GM19099 (cell line): ENCODE measurements around the gene CCDC142.
A peak's percentile ranks its signal among the peaks of the same experiment; 100 is the strongest.

Source experiments
- POLR2A ChIP-seq: IDR thresholded peaks from 3 replicates; pipeline ENCODE4 v1.6.1; 2011; ENCODE audit warnings: low read depth; ENCODE audit not compliant: insufficient read length; ENCODE audit errors: extremely low read depth

Gene CCDC142

GRCh38 chr2:74505448-74506246 is 22.8 kb upstream of the CCDC142 start:
- no peak for TF ChIP-seq POLR2A

DNA sequence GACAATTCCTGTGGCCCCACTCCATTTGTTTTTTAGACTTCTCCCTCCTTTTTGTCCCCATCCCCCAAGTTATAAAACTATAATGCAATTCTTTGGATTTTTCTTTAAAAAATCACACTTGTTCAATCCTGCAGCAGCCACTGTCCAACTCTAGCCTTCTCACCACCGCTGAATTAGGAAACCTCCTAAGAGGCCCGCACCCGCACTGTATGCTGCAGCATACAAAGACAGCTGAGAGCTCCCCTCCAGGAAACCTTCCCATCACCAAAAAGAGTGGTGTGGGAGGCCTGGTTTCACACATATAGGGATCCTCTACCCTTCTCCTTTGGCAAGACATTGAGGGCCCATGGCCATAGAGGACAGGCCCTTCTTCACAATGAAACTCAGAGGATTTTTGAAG is 21.8 kb upstream of the CCDC142 start:
- TF ChIP-seq POLR2A, result peak; percentile 15

- no peak for TF ChIP-seq POLR2A
These were observed 21.0 kb upstream of the CCDC142 start for GRCh38 chr2:74503506-74504475.

DNA sequence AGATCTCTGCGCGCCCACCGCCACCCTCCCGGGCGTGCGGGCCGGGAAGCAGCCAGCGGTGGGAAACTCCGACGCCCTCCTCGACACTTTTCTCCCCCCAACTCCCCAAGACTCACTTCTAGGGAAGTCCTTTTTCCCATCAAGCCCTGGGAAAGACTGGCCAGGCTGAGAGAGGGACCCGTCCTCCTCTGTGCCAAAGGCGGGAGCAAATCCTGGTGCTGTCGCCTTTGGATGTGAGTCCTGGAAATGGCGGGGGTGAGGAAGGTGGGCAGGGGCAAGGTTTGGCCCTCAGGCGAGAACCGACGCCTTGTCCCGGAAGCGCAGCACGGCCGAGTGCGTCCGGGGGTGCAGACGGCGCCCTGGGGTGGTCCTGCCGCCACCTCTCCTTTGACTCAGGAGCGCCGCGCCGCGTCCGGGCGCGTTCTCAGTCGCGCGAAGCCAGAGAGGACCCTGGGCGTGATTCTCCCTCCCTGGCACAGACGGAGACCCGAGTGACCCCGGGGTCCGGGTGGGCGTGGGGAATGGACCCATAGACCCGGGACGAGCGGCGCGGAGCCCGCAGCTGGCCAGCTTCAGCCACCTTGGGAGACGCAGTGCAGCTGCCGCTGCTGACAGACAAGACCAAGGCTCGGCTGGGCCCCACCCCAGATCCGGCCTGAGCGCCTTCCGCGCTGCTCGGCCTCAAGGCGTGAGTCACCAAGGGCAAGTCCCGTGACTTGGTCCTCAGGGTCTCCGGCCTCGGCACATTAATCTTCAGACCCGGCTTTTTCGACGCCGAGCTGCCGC is 20.1 kb upstream of the CCDC142 start:
- peak; percentile 88 for TF ChIP-seq POLR2A

DNA sequence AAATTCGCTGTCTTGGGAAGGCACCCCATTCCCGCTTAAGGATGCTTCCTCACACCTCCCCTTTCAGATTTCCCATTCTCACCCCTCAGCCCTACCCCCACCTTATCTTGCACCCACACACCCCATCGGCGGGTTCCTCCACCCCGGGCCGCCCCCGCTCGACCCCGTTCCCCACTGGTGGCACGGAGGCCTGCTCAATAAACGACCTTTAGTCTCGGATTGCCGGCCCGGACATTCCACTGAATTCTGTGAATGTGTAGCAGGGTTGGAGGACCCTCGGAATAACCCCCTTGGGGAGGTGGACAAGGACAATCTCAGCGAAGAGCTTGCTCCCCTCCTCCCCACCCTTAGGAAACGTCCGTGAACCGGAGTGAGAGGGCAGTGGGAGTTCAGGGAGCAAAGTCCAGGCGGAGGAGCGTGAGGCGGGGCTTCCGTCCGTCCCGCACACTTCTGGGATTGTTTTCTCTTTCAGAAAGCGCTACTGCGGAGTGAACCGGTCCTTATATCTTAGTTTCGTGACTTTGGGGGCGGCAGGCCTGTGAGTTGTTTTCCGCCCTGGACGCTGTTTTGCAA is 19.4 kb upstream of the CCDC142 start:
- no peak for TF ChIP-seq POLR2A

DNA sequence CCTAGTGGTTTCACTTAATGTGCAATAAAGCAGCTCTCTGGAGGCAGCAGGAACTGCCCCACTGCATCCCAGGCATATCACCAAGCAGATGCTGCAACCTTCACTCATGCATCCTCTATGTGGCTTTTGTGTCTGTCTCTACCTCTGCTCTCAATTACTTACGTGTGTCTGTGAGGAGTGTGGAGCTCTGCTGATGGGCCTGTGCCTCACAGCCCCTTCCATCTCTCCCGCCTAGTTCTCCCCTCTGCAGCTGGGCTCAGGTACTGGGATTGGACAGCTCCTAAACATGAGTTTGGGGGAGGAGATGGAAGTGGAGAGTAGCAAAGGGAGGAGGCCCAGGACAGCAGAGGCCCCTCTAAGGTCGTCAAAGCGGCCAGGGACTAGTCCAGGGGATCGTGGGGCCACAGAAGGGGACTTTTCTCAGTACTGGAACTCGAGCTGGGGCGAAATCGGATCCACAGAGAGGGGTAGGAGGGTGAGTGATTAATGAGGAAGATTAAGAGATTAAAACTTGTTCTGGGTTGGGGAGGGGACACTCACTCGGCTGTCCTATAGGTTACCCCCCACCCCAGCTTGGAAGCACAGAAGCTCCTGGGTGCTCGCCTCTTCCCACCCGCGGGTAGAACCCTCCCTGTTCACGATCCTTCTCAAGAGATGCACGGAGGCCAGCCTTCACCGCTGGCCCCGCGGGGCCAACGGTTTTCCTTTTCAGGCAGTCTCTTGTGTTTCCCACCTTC is 18.7 kb upstream of the CCDC142 start:
- TF ChIP-seq POLR2A, result no peak

GRCh38 chr2:74500578-74500946 is 17.8 kb upstream of the CCDC142 start:
- TF ChIP-seq POLR2A, result no peak

DNA sequence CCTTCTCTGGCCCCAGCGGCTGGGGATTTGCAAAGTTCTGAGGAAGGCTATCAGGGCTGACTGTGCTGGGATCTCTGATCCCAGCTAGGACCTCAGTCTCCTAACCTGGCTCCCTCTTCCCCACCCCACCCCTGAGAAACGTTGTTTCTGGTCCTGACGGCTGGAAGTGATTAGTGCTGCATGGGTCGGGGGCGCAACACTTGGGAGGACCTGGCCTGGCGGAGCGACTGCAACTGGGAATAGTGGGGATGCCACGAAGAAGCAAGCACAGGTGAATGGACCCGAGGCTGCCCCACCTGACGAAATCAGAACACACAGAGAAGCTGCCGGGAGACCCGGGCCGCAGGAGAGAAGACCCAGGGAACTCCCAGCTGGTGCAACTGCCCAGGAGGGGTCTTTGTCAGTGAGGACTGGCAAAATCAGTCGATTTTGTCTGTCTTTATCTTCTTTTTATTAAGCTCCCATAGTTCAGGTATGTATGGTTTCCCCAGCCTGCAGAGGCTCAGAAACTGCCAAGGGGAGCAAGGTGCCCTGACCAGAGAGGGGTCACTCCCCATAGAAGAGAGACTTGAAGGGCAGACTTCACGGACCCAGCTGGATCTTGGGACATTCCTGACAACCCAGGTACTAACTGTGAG is 17.3 kb upstream of the CCDC142 start:
- no peak for TF ChIP-seq POLR2A

GRCh38 chr2:74499267-74499939 is 16.6 kb upstream of the CCDC142 start, which contains the start of gene LBX2:
Gene LBX2 (minus strand): TSS chr2:74499603. CDS start chr2:74499537, 66 bp downstream.
- TF ChIP-seq POLR2A, result no peak

DNA sequence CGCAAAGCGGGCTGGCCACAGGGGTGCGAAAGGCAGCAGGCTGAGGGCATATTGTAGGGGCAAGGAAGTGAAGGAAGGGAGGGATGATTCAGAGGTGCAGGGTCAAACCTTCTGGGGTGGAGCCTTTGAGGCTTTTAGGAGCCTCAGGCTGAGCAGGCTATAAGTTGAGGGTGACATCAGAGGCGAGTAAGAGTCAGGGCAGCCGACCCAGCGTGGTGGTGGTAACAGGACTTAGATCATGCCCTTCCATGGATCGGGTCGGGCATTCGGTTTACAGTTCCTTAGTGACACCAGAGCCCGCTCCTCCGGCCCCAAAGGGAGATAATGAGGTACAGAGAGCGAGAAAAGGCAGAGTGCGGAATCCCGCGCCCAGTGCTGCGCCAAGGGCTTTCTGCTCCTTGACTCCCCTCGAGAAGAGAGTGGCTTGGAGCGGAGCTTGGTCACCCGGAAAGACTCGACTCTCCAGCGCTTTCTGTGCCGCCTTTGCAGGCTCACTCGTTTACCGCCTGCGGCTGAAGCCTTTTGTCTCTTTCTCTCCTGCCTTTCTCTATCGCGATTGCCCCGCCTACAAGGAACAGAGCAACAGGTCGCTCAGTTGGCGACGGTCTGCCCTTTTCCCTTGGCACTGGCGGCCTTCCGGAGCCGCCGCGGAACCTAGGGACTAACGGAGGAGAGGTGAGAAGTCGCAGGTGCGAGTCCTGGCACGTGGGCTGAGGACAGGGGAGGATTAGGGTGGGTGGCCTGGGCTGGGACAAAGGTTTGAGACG is 15.9 kb upstream of the CCDC142 start:
- TF ChIP-seq POLR2A, result no peak

DNA sequence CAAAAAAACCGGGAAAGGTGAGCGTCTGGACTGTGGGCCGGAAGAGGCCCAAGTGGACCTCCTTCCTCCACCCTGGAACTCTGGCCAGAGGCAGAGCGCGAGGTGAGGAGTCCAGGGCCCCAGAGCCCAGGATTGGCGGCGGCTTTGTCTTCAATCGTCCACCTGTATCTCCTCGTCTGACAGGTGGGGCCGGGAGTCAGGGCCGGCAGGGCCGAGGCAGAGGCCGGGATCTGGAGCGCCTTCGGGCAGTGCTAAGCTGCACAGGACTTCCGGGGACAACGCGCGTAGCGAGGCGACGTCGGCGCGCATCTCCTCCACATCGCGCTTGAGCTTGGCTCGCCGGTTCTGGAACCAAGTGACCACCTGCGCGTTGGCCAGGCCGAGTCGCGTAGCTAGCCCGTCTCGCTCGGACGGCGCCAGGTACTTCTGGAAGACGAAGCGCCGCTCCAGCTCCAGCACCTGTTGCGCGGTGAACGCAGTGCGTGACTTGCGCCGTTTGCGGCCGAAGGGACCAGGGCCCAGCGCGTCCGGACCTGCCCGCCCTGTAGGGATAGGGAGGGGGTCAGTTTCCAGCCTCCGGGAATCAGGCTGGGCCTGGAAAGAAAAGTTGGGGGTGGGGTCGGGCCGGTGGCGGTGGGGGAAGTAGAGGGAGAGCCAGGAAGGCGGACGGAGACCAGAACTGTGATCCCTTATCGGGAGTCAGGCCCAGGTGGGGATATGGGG is 15.1 kb upstream of the CCDC142 start:
- no peak for TF ChIP-seq POLR2A
